Mesenchymal stem cell (in vitro differentiated cells and primary cell): Measurements from ENCODE around the gene PTPRN2.

Experiments
- DNase-seq: peaks from one replicate; pipeline ENCODE4 v3.0.0-alpha.2; 2013
- H2AFZ ChIP-seq: one replicate; pipeline ENCODE4 v1.6.1; 2013; ENCODE audit warnings: low read depth, mild to moderate bottlenecking, control low read depth, inconsistent platforms, low read length, moderate library complexity
- H2AK5ac ChIP-seq: 2 replicates; pipeline ENCODE4 v1.6.1; 2013; ENCODE audit warnings: low read length, moderate library complexity, mild to moderate bottlenecking, inconsistent platforms; ENCODE audit not compliant: severe bottlenecking
- H2BK120ac ChIP-seq: one replicate; pipeline ENCODE4 v1.6.1; 2013; ENCODE audit warnings: low read depth, mild to moderate bottlenecking, inconsistent platforms, low read length, moderate library complexity
- H2BK12ac ChIP-seq, 2 experiments: one replicate each; pipeline ENCODE4 v1.6.1; 2013; ENCODE audit warnings: inconsistent platforms in 2 of 2, low read length in 2 of 2, mild to moderate bottlenecking in 2 of 2, moderate library complexity in 2 of 2, control low read depth in 1 of 2
- H2BK15ac ChIP-seq: one replicate; pipeline ENCODE4 v1.6.1; 2013; ENCODE audit warnings: mild to moderate bottlenecking, low read depth, inconsistent platforms; ENCODE audit not compliant: poor library complexity, severe bottlenecking
- H2BK5ac ChIP-seq: 2 replicates; pipeline ENCODE4 v1.6.1; 2013; ENCODE audit warnings: low read depth, mild to moderate bottlenecking, low read length, control low read depth, inconsistent platforms; ENCODE audit not compliant: poor library complexity, severe bottlenecking
- H3K14ac ChIP-seq, 2 experiments: one replicate each; pipeline ENCODE4 v1.6.1; 2013; ENCODE audit warnings: inconsistent platforms in 2 of 2, low read length in 2 of 2, control low read depth in 1 of 2, mild to moderate bottlenecking in 1 of 2, moderate library complexity in 1 of 2
- H3K18ac ChIP-seq, 2 experiments: one replicate each; pipeline ENCODE4 v1.6.1; 2013; ENCODE audit warnings: inconsistent platforms in 2 of 2, low read length in 2 of 2, control low read depth in 1 of 2, low read depth in 1 of 2, mild to moderate bottlenecking in 1 of 2
- H3K23ac ChIP-seq, 2 experiments: one replicate each; pipeline ENCODE4 v1.6.1; 2013; ENCODE audit warnings: inconsistent platforms in 2 of 2, low read length in 2 of 2, mild to moderate bottlenecking in 2 of 2, moderate library complexity in 2 of 2, control low read depth in 1 of 2
- H3K27ac ChIP-seq: 2 replicates; pipeline ENCODE4 v1.5.1; 2013; ENCODE audit warnings: mild to moderate bottlenecking, moderate library complexity, low read length, control low read depth, inconsistent platforms; ENCODE audit not compliant: poor library complexity, severe bottlenecking
- H3K27me3 ChIP-seq, 2 experiments: 2 replicates each; pipeline versions ENCODE4 v1.6.1 to v1.7.0; 2013; ENCODE audit warnings: low read length in 2 of 2, mild to moderate bottlenecking in 2 of 2, moderate library complexity in 2 of 2, control low read depth in 1 of 2, inconsistent platforms in 1 of 2; ENCODE audit not compliant: control insufficient read depth in 1 of 2, insufficient read depth in 1 of 2
- H3K36me3 ChIP-seq, 2 experiments: 2 replicates each; pipeline versions ENCODE4 v1.6.1 to v1.7.0; 2013; ENCODE audit warnings: low read length in 2 of 2, control low read depth in 1 of 2, inconsistent platforms in 1 of 2, low read depth in 1 of 2, mild to moderate bottlenecking in 1 of 2; ENCODE audit not compliant: insufficient read depth in 2 of 2, control insufficient read depth in 1 of 2
- H3K4ac ChIP-seq, 2 experiments: one replicate each; pipeline ENCODE4 v1.6.1; 2013; ENCODE audit warnings: inconsistent platforms in 2 of 2, low read length in 2 of 2, mild to moderate bottlenecking in 2 of 2, moderate library complexity in 2 of 2, control low read depth in 1 of 2, low read depth in 1 of 2
- H3K4me1 ChIP-seq: 2 replicates; pipeline ENCODE4 v1.6.1; 2013; ENCODE audit warnings: low read depth, low read length, control low read depth; ENCODE audit not compliant: control insufficient read depth, insufficient read depth
- H3K4me2 ChIP-seq: 2 replicates; pipeline ENCODE4 v1.6.1; 2013; ENCODE audit warnings: low read length, mild to moderate bottlenecking, inconsistent platforms; ENCODE audit not compliant: poor library complexity, severe bottlenecking
- H3K4me3 ChIP-seq, 2 experiments: 2 replicates each; pipeline versions ENCODE4 v1.5.1 to v1.7.0; 2013; ENCODE audit warnings: low read length in 2 of 2, mild to moderate bottlenecking in 2 of 2, control low read depth in 1 of 2, low read depth in 1 of 2; ENCODE audit not compliant: insufficient read depth in 1 of 2
- H3K79me1 ChIP-seq: replicated peaks from 2 replicates; pipeline ENCODE4 v1.6.1; 2013; ENCODE audit warnings: mild to moderate bottlenecking, control low read depth, low read length, inconsistent platforms; ENCODE audit not compliant: poor library complexity, severe bottlenecking
- H3K9ac ChIP-seq: 2 replicates; pipeline ENCODE4 v1.7.0; 2013; ENCODE audit warnings: mild to moderate bottlenecking, low read length, moderate library complexity
- H3K9me3 ChIP-seq: 2 replicates; pipeline ENCODE4 v1.7.0; 2013; ENCODE audit warnings: mild to moderate bottlenecking, low read length; ENCODE audit not compliant: control insufficient read depth
- H4K8ac ChIP-seq: one replicate; pipeline ENCODE4 v1.6.1; 2013; ENCODE audit warnings: inconsistent platforms, mild to moderate bottlenecking, low read length, moderate library complexity
- H4K91ac ChIP-seq: one replicate; pipeline ENCODE4 v1.6.1; 2013; ENCODE audit warnings: mild to moderate bottlenecking, low read length, inconsistent platforms
- WGBS: methylation state at CpG from one replicate; pipeline ENCODE4 v1.1.7; 2013; ENCODE audit warnings: mixed read lengths; 5-methylcytosine and 5-hydroxymethylcytosine counted together

PTPRN2 gene

GRCh38 chr7:157977306-157977705 is 610.3 kb downstream of the PTPRN2 start:
- H2BK5ac ChIP-seq: no peak overlapping the region
- no peaks in the 10 kb centered on the region for H3K36me3 ChIP-seq
- no peaks in the 10 kb centered on the region for H3K79me1 ChIP-seq
- peaks cover 8% of the 10 kb centered on the region for H3K9me3 ChIP-seq
- no peak overlapping the region for H3K27ac ChIP-seq
- H2AK5ac ChIP-seq: no peak overlapping the region
- no peak overlapping the region for H3K4me2 ChIP-seq
- no peak overlapping the region for H2BK12ac ChIP-seq
- no peaks in the 10 kb centered on the region for H3K27me3 ChIP-seq
- H4K91ac ChIP-seq: no peak overlapping the region
- DNase-seq: no peak
- no peak overlapping the region for H2BK15ac ChIP-seq
- H3K4me3 ChIP-seq: no peak overlapping the region
- 70% methylated on average over 5 of the region's 5 CpGs for WGBS
- peaks cover 1% of the 10 kb centered on the region for H3K4me1 ChIP-seq
- no peak overlapping the region for H3K4ac ChIP-seq
- no peak overlapping the region for H2BK120ac ChIP-seq
- no peak overlapping the region for H2AFZ ChIP-seq
- no peak overlapping the region for H3K9ac ChIP-seq
- no peak overlapping the region for H3K14ac ChIP-seq
- H3K18ac ChIP-seq: no peak overlapping the region
- H4K8ac ChIP-seq: no peak overlapping the region
- H3K23ac ChIP-seq: no peak overlapping the region

GRCh38 chr7:157976406-157976805 is 611.2 kb downstream of the PTPRN2 start:
- Histone ChIP-seq H2BK12ac (no peak overlapping the region), H3K36me3 (no peaks in the 10 kb centered on the region), H3K23ac (no peak overlapping the region), H2AK5ac (no peak overlapping the region), H3K14ac (no peak overlapping the region), H3K4ac (no peak overlapping the region), H2BK15ac (no peak overlapping the region), H3K9ac (no peak overlapping the region), H4K91ac (no peak overlapping the region), H4K8ac (no peak overlapping the region), H3K4me3 (no peak overlapping the region), H3K18ac (no peak overlapping the region), H3K4me2 (no peak overlapping the region), H2BK120ac (no peak overlapping the region), H2AFZ (no peak overlapping the region), H2BK5ac (no peak overlapping the region), H3K79me1 (no peaks in the 10 kb centered on the region), H3K27me3 (no peaks in the 10 kb centered on the region), H3K9me3 (peaks cover 8% of the 10 kb centered on the region), H3K4me1 (peaks cover 1% of the 10 kb centered on the region), H3K27ac (no peak overlapping the region)
- 87% methylated on average over 6 of the region's 10 CpGs for WGBS
- no peak for DNase-seq

DNA sequence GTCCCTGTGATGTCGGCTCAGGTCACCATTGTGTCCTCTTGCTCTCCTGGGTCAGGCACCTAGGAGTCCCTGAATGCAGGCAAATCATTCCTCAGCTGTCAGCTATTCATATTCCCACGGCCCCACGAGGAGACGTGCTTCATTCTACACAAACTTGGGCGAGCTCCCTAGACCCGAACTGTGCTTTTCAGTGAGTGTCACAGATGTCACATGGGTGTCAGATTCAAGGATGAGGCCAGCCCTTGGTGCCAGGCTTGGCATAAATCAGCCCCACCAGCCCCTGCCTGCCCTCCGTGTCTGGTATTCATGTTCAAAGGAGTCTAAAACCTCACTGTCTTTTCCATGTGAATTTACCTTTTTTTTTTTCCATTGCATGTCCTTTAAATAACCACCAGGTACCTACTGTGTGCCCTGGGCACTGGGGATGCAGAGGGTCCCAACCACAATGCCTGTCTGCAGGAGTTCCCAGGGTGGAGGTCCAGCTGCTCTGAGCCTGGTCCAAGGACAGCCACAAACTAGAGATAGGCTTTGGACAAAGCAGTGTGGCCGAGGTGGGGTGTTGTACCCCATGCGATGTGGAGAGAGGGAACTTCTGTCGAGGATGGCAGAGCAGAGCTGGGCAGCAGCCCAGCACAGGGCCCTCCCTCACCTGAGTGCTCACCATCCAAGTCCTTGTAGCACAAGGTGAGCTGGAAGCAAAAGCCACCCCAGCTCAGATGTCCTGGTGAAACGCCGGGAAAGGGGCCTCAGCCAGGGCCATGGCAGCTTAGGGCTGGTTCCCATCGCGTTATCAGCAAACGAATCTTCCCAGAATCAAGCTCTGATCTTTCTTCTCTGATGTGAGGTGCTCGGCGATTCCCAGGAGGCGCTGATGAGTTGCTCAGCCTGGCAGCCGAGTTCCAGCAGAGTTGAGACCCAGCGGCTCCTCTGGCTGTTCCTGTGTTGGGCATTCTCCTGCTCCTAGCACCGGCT is 611.9 kb downstream of the PTPRN2 start:
- H3K23ac ChIP-seq: no peak overlapping the region
- H3K4me2 ChIP-seq: no peak overlapping the region
- H2BK120ac ChIP-seq: no peak overlapping the region
- peaks cover 1% of the 10 kb centered on the region for H3K4me1 ChIP-seq
- no peak overlapping the region for H3K4ac ChIP-seq
- no peak overlapping the region for H3K14ac ChIP-seq
- H3K79me1 ChIP-seq: no peaks in the 10 kb centered on the region
- no peak for DNase-seq
- H3K27me3 ChIP-seq: no peaks in the 10 kb centered on the region
- H2AFZ ChIP-seq: no peak overlapping the region
- H3K27ac ChIP-seq: no peak overlapping the region
- H3K36me3 ChIP-seq: no peaks in the 10 kb centered on the region
- H4K8ac ChIP-seq: no peak overlapping the region
- peaks cover 9% of the 10 kb centered on the region for H3K9me3 ChIP-seq
- H3K9ac ChIP-seq: no peak overlapping the region
- 82% methylated on average over 21 of the region's 21 CpGs for WGBS
- H2AK5ac ChIP-seq: no peak overlapping the region
- H2BK12ac ChIP-seq: no peak overlapping the region
- no peak overlapping the region for H3K18ac ChIP-seq
- no peak overlapping the region for H4K91ac ChIP-seq
- H2BK5ac ChIP-seq: no peak overlapping the region
- no peak overlapping the region for H2BK15ac ChIP-seq
- H3K4me3 ChIP-seq: no peak overlapping the region

DNA sequence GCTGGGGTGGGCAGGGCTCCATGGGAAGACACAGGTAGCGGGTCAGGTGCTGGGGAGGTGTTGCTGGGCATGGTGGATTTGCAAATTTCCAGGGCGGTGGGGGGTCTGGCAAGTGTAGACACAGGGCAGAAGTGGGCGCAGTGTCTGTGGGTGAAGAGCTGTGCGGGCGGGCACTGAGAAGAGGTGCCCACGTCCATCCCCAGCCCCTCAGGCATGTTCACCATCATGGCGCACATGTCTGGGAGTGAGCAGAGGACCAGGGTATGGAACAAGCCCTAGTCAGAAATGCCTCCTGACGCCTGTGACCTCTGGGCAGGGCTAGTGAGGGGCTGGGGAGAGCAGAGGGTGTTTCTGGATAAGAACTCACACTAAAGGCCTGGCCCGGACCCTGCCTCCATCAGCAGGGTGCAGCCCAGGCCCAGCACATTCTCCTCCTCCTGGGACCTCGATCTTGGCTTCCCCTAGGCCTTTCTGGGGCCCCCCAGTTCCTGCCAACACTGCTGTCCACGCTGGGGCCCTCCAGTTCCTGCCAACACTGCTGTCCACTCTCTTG is 612.9 kb downstream of the PTPRN2 start:
- H3K36me3 ChIP-seq: no peaks in the 10 kb centered on the region
- H3K9ac ChIP-seq: no peak overlapping the region
- H3K18ac ChIP-seq: no peak overlapping the region
- H3K4me1 ChIP-seq: peaks cover 1% of the 10 kb centered on the region
- H4K8ac ChIP-seq: no peak overlapping the region
- H2AK5ac ChIP-seq: no peak overlapping the region
- no peak overlapping the region for H2BK12ac ChIP-seq
- WGBS: 77% methylated on average over 11 of the region's 11 CpGs
- no peak for DNase-seq
- no peak overlapping the region for H4K91ac ChIP-seq
- H2AFZ ChIP-seq: no peak overlapping the region
- H3K79me1 ChIP-seq: no peaks in the 10 kb centered on the region
- no peak overlapping the region for H2BK15ac ChIP-seq
- no peak overlapping the region for H3K4me3 ChIP-seq
- H3K27me3 ChIP-seq: no peaks in the 10 kb centered on the region
- H3K23ac ChIP-seq: no peak overlapping the region
- H3K4me2 ChIP-seq: no peak overlapping the region
- no peak overlapping the region for H3K14ac ChIP-seq
- no peak overlapping the region for H3K27ac ChIP-seq
- no peak overlapping the region for H2BK5ac ChIP-seq
- H2BK120ac ChIP-seq: no peak overlapping the region
- no peak overlapping the region for H3K4ac ChIP-seq
- peaks cover 16% of the 10 kb centered on the region for H3K9me3 ChIP-seq
